HG03139 (cell line): ENCODE measurements around the gene DICER1.

Experiments
- ATAC-seq: cut with Tn5 transposase; IDR thresholded peaks from one replicate; pipeline ENCODE4 v1.9.1; 2021; ENCODE audit not compliant: unreplicated experiment

The DICER1 gene

GRCh38 chr14:95062946-95063345, 94.4 kb downstream of the DICER1 start:
- ATAC-seq = no peak

- no peak for ATAC-seq
Observed at GRCh38 chr14:95062220-95062619, 95.1 kb downstream of the DICER1 start.

GRCh38 chr14:95061317-95062093, 95.8 kb downstream of the DICER1 start:
- ATAC-seq = no peak

- no peak for ATAC-seq
Observed at GRCh38 chr14:95059126-95059525, 98.2 kb downstream of the DICER1 start.

- ATAC-seq = no peak
Observed at GRCh38 chr14:95058491-95058890, 98.8 kb downstream of the DICER1 start.

GRCh38 chr14:95057851-95058250, 99.5 kb downstream of the DICER1 start:
- ATAC-seq = no peak

GRCh38 chr14:95057147-95057546, 100.2 kb downstream of the DICER1 start:
- ATAC-seq = no peak

GRCh38 chr14:95056476-95056875, 100.9 kb downstream of the DICER1 start:
- no peak for ATAC-seq

- no peak for ATAC-seq
Observed at GRCh38 chr14:95055318-95055717, 102.0 kb downstream of the DICER1 start.

GRCh38 chr14:95054346-95055280, 102.7 kb downstream of the DICER1 start:
- no peak for ATAC-seq

GRCh38 chr14:95052016-95052585, 105.2 kb downstream of the DICER1 start:
- no peak for ATAC-seq

GRCh38 chr14:95049952-95050351, 107.4 kb downstream of the DICER1 start:
- ATAC-seq = no peak

- ATAC-seq = no peak
Observed at GRCh38 chr14:95048771-95049312, 108.5 kb downstream of the DICER1 start.

- no peak for ATAC-seq
Observed at GRCh38 chr14:95047754-95048153, 109.6 kb downstream of the DICER1 start.

- no peak for ATAC-seq
Observed at GRCh38 chr14:95046711-95047681, 110.3 kb downstream of the DICER1 start.

GRCh38 chr14:95045836-95046430, 111.4 kb downstream of the DICER1 start:
- ATAC-seq = no peak

- ATAC-seq = no peak
Observed at GRCh38 chr14:95045106-95045701, 112.1 kb downstream of the DICER1 start.

- ATAC-seq = no peak
Observed at GRCh38 chr14:95044463-95045105, 112.7 kb downstream of the DICER1 start.
